GM10847 (cell line): Measurements from ENCODE around the gene MFGE8.

Source experiments
- POLR2A ChIP-seq: IDR thresholded peaks from 2 replicates; pipeline ENCODE4 v1.6.1; 2011; ENCODE audit not compliant: insufficient read length; ENCODE audit errors: extremely low read depth

The MFGE8 gene

GRCh38 chr15:88904257-88904623 lies 8.9 kb downstream of the MFGE8 start:
- TF ChIP-seq POLR2A, result no peak

- no peak for TF ChIP-seq POLR2A
Measured at GRCh38 chr15:88902846-88903245, 10.3 kb downstream of the MFGE8 start.

GRCh38 chr15:88902221-88902835 lies 10.9 kb downstream of the MFGE8 start:
- no peak for TF ChIP-seq POLR2A

GRCh38 chr15:88901508-88902220 lies 11.5 kb downstream of the MFGE8 start:
- TF ChIP-seq POLR2A, result no peak

- no peak for TF ChIP-seq POLR2A
Measured at GRCh38 chr15:88900982-88901418, 12.2 kb downstream of the MFGE8 start.

- TF ChIP-seq POLR2A, result no peak
Measured at GRCh38 chr15:88900309-88900981, 12.7 kb downstream of the MFGE8 start.

- TF ChIP-seq POLR2A, result no peak
Measured at GRCh38 chr15:88899251-88899650, 13.9 kb downstream of the MFGE8 start.

- TF ChIP-seq POLR2A, result no peak
Measured at GRCh38 chr15:88898736-88899135, 14.4 kb downstream of the MFGE8 start.

- TF ChIP-seq POLR2A, result no peak
Measured at GRCh38 chr15:88897456-88898194, 15.6 kb downstream of the MFGE8 start.

GRCh38 chr15:88897142-88897455 lies 16.1 kb downstream of the MFGE8 start:
- TF ChIP-seq POLR2A, result no peak

- TF ChIP-seq POLR2A, result no peak
Measured at GRCh38 chr15:88896333-88897033, 16.7 kb downstream of the MFGE8 start.

GRCh38 chr15:88894819-88895767 lies 18.1 kb downstream of the MFGE8 start, which contains the start of gene HAPLN3:
Gene HAPLN3 (minus strand): TSS chr15:88895544. CDS start chr15:88887298, 8,246 bp downstream.
- TF ChIP-seq POLR2A, result no peak

GRCh38 chr15:88894348-88894818 lies 18.8 kb downstream of the MFGE8 start:
- TF ChIP-seq POLR2A, result no peak
